Neuron (in vitro differentiated cells): ENCODE data around the gene RALGDS.

ENCODE experiments used
- H2AFZ ChIP-seq: one replicate; pipeline ENCODE4 v1.6.1; 2013; ENCODE audit warnings: low read depth, mild to moderate bottlenecking, inconsistent platforms, low read length, moderate library complexity
- H3K27me3 ChIP-seq: one replicate; pipeline ENCODE4 v1.6.1; 2013; ENCODE audit warnings: low read length; ENCODE audit not compliant: insufficient read depth
- H3K36me3 ChIP-seq: one replicate; pipeline ENCODE4 v1.6.1; 2013; ENCODE audit warnings: low read length; ENCODE audit not compliant: insufficient read depth
- H3K4me1 ChIP-seq: one replicate; pipeline ENCODE4 v1.6.1; 2013; ENCODE audit warnings: low read length; ENCODE audit not compliant: insufficient read depth
- H3K4me3 ChIP-seq: 2 replicates; pipeline ENCODE4 v1.5.1; 2013; ENCODE audit warnings: mild to moderate bottlenecking, low read length, moderate library complexity
- H3K9me3 ChIP-seq: one replicate; pipeline ENCODE4 v1.6.1; 2013; ENCODE audit warnings: low read length

The RALGDS gene

DNA sequence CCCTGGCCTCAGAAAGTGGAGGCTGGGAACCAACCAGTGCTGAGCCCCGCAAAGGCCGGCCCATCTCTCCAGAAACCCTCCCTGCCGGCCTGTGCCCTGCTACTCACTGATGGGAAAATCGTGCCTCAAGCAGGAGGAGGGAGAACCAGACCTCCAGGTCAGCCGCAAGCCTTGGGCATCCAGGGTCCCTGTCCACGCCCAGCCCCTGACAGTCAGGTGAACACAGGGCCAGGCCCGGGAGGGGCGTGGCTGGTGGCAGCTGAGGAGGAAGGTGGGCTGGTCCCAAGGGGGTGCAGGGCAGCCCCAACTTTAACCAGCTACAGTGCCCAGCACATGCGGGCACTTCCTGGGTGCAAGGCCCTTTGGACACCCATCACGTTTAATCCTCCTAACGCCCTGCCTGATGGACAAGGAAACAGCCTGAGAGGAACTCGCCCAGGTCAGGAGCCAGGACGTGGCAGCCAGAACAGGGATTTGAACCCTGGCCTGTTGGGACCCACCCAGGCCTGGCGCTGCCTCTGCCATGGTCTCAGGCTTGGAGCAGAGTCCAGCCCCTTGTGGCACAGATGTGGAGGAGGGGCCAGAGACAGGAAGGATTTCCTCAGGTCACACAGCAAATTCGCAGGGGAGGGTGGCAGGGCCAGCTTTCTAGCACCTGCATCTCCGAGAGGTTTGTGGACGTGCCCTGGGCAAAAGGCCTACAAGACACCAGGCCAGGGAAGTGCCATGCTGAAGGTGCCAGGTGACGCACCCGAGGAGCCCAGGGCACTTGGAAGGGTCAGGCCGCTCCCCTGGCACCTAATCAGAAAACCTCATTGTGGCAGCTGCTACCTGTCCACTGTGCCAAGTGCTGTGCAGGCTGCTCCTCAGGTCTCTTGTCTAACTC is 4.5 kb downstream of the RALGDS start:
- Histone ChIP-seq H3K4me1 (peaks cover 63% of the 10 kb centered on the region), H3K4me3 (no peak overlapping the region), H2AFZ (no peak overlapping the region), H3K27me3 (no peaks in the 10 kb centered on the region), H3K36me3 (peaks cover 4% of the 10 kb centered on the region), H3K9me3 (no peaks in the 10 kb centered on the region)

DNA sequence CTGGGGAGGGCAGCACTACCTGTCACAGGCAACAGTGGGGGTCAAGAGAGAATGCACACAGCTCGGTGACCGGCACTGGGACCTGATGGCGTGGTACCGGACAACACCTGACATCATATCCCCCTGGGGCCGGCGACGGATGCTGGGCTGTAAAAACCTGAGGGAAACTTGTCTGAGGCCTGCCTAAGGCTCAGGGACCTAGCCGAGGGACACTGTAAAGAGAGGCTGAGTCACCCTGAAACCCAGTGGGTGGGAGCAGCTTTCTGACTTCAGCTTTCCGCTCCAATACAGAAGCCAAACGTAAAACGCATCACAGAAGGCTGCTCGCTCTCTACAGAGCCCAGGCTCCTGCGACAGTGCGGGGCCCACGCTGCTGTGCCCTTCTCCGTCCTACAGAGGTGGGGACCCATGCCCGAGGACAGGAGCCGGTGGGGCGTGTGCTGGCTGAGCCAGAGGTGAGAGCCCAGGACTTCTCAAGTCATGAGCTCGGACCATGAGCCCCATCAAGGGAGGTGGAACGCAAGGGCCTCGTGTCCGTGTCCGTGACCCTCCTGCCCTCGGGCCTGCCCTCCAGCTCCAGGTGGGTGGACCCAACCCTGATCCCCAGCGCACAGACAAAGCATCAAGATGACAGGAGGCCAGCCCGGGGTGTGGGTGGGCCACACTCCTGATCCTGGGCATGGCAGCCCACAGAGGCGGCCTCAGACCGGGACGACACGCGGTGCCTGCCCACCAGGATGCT is 5.3 kb downstream of the RALGDS start:
- Histone ChIP-seq H2AFZ (no peak overlapping the region), H3K4me3 (no peak overlapping the region), H3K36me3 (peaks cover 12% of the 10 kb centered on the region), H3K9me3 (no peaks in the 10 kb centered on the region), H3K4me1 (peaks cover 60% of the 10 kb centered on the region), H3K27me3 (no peaks in the 10 kb centered on the region)

DNA sequence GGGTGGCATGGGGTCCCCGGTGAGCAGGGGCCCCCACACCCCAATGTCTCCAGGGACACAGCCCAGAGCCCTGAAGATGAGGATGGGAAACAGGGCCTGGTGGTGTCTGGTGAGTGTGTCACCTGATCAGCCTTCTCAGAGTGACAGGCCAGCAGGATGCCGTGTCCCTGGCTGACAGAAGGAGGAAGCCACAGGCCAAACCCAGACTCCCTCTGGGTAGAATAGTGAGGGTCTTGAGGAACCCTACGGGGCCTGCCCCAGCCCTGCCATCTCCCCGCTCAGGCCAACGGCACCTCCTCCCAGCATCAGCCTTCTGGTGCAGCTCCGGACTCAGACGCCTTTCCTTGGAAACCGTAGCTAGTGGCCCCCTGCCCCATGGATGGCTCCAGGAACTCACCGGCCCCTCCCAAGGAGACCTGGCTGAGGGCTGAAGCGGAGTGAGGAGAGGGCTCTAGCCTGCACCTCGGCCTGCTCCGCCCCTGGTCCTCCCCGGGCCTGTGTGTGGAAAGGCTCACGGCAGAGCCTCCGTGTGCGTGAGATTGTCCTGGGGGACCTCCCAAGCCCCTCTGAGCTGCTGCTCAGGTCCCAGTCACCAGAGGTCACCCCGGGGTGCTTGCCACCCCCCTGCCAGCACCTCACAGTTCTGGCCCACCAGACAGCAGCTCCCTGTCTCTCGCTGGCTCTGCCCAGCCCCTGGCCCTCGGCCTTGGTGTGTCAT is 6.0 kb downstream of the RALGDS start:
- H3K4me3 ChIP-seq, result no peak overlapping the region
- no peaks in the 10 kb centered on the region for H3K27me3 ChIP-seq
- peaks cover 54% of the 10 kb centered on the region for H3K4me1 ChIP-seq
- no peaks in the 10 kb centered on the region for H3K9me3 ChIP-seq
- no peak overlapping the region for H2AFZ ChIP-seq
- H3K36me3 ChIP-seq, result peaks cover 17% of the 10 kb centered on the region

DNA sequence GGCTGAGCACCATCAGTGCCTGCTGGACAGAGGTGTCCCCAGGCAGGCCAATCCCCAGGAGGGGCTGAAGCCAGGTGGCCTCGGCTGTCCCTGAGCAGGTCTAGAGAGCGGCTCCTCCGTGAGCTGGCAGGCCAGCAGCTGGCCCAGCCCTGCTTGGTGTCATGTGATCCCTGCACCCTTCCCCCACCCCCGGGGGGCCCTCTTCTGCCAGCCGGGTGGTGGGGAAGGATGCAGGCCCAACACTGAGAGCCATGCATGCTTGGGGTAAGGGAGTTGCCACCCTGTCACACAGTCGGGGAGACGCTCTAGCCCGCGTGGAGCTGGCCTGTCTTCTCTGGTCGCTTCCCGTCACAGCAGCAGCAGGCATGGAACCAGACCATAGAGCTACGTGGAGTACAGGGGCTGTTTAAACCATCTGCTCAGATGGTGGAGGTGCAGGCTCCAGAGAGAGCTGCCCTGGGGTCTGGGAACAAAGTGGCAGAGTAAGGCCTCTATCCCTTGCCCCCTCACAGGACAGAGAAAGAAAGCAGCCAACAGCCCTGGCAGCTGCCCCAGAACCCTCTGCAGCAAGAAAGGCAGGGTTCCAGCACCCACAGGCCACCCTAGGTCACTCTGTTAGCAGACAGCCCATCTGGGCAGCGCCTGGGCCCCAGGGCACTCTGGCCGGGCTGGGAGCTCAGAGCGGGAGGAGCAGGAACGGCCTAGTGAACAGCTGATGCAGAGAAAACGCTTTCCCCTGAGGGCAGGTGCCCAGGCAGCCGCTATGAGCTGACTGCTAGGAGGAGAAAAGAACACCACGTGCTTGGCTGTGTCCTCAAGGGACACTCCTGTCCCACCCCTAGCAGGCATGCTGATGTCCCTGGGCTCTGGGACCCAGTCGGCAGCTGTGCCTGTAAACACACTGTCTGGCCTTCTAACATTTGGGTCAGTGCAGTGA is 6.8 kb downstream of the RALGDS start:
- peaks cover 24% of the 10 kb centered on the region for H3K36me3 ChIP-seq
- no peak overlapping the region for H2AFZ ChIP-seq
- no peaks in the 10 kb centered on the region for H3K27me3 ChIP-seq
- H3K4me1 ChIP-seq, result peaks cover 46% of the 10 kb centered on the region
- no peaks in the 10 kb centered on the region for H3K9me3 ChIP-seq
- H3K4me3 ChIP-seq, result no peak overlapping the region

DNA sequence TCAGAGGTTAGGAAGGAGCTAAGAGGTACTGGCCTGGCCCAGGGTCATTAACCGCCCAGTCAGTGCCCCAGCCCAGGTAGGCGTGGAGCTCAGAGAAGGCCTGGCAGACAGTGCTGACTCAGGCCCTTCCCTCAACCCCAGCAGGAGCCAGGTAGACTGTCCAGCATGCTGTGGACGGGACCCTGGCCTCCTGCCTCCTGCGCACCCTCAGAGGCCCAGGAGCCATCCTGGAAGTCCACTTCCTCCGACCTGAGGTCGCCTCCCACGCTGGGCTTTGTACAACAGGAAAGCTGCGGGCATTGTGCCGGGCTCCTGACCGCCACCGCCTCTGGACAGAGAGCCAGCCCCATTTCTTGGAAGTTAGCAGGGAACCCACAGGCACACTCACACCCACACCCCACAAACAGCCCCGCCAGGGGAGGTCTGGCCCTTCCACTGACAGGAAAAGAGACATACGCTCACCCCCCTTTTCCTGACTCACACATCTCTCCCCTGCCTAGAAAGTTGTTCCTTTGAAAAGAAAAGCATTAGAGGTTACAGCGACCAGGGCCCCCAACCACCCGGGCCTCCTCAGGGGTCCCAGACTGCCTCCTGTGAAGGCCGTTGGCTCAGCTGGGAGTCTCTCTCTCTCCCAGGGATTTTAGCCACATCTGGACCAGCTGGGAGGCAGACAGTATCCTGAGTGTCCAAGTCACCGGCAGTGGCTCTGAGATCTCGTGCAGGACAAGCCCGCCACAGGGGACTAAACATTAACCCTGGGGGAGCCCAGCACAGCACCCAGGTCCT is 7.7 kb downstream of the RALGDS start:
- Histone ChIP-seq H3K4me3 (no peak overlapping the region), H2AFZ (no peak overlapping the region), H3K4me1 (peaks cover 37% of the 10 kb centered on the region), H3K9me3 (no peaks in the 10 kb centered on the region), H3K27me3 (no peaks in the 10 kb centered on the region), H3K36me3 (peaks cover 29% of the 10 kb centered on the region)

DNA sequence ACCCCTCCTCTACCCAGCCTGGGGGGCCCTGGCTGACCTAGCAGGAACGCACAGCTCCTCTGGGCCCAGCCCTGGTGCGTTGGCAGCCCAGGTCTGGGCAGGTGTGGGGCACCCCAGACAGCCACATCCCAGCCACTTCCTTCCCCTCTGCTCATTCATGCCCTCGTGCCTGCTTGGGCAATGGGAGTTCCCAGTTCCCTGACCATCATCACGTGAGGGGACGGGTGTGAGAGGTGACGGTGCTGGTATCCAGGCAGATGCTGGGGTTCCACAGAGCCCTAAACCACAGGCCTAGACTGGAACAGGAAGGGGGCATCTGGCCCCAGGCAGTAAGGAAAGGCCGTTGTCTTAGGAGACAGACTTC is 8.4 kb downstream of the RALGDS start:
- Histone ChIP-seq H3K9me3 (no peaks in the 10 kb centered on the region), H3K36me3 (peaks cover 36% of the 10 kb centered on the region), H3K4me1 (peaks cover 32% of the 10 kb centered on the region), H3K27me3 (no peaks in the 10 kb centered on the region), H3K4me3 (no peak overlapping the region), H2AFZ (no peak overlapping the region)

DNA sequence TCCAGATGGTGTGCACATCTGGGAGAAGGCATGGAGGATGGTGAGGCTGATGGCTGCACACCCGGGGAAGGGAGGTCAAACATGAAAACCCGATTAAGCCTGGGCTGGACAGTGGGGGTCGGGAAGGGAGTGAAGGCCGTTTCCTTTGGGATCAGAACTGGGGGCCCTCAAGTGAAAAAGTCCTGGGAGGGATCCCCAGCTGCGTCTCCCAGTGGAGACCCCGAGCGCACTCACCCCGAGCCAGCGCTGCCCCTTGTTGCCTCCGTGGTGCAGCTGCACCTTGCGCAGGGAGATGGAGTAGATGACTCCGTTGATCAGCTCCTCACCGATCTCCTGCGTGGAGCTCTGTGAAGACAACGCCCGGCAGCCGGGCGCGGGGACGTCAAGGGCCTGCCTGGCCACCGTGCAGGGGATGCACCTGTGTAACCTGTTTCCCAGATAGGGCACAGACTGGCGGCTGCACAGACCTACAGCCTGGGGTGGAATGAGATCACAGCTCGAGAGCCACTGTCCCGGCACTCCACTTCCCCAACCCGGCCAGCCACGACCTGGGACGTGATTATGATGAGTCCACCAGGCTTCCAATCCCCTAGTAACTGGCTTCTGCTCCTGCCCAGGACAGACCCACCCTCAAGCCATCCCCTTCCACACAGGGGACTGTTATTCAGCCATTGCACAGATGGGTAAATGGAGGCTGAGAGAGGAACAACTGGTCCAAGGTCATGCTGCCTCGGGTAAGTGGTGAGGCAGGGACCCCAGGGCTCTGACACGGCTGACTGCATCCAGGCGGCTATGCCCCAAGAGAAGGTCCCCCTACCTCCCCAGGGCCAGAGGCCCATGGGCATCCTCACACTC is 9.0 kb downstream of the RALGDS start:
- Histone ChIP-seq H2AFZ (no peak overlapping the region), H3K4me1 (peaks cover 32% of the 10 kb centered on the region), H3K27me3 (no peaks in the 10 kb centered on the region), H3K36me3 (peaks cover 42% of the 10 kb centered on the region), H3K4me3 (no peak overlapping the region), H3K9me3 (no peaks in the 10 kb centered on the region)

DNA sequence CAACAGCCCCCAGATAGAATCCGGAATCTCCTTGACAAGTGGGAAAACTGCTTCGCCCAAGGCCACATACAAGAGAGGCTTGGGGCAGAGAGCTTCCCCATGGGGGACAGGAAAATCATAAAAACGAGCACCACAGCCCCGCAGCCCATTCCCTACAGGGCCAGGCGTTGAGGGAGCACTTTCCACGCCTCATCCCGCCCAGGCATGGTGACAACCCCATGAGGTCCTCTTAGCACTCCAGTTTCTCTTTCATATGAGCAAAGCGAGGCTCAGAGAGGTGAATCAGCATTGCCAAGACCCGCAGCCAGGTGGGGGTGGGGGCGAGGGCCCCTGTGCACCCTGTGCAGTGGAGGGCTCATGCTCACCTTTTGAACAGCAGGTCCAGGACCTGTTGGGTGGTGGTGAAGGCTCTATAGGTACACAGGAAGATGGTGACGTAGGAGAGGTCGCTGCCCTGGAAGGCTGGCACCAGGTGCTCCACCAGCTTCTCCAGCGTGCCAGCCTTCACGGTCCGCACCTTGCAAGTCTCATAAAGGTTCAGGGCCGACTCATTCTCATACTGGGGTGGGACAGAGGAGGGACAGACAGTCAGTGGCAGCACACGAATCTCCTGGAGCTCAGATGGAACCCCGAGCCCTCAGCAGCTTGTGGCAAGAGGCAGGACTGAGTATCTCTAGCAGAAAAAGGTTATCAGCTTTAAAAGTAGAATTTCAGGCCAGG is 10.9 kb downstream of the RALGDS start:
- Histone ChIP-seq H3K4me1 (peaks cover 19% of the 10 kb centered on the region), H2AFZ (no peak overlapping the region), H3K36me3 (peaks cover 59% of the 10 kb centered on the region), H3K4me3 (no peak overlapping the region), H3K27me3 (no peaks in the 10 kb centered on the region), H3K9me3 (no peaks in the 10 kb centered on the region)

DNA sequence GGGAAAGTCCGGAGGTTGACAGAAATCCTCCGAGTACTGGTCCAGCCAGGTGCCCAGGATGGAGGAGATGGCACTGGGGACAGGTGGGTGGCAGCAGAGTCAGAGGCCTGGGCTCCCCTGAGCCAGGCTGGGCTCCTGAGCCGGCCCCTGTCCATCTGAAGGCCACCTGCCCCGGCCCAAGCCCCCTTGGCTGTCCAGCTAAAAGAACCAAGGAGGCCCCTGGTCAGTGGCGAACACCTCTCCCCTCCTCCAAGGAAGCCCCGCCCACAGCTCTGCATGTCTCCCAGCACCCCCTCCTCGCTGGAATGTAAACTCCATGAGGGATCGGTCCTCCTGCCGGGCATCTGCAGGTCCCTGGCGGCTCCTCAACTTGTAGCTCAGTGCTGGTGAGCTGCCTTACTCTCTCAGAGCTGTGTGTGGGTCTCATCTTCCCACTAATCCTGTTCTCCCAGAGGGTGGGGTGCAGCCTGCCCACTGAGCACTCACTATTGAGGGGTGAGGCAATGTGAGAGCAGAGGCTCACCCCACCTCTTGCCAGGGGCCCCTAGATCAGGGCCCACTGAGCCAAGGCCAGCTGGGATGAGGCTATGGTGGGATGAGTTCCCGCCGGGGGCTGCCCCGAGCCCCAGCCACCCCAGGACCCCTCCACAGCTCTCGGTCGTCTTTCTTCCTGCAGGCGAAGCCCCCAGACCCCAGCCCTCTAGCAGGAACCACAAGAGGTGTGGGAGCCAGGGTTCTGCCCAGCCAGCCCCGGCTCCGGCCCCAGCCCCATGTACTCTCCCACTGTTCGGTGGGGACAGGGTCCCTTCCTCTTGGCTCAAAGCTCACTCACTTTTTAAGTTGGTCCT is 12.0 kb downstream of the RALGDS start:
- H3K27me3 ChIP-seq, result no peaks in the 10 kb centered on the region
- H3K4me3 ChIP-seq, result no peak overlapping the region
- no peaks in the 10 kb centered on the region for H3K9me3 ChIP-seq
- peaks cover 12% of the 10 kb centered on the region for H3K4me1 ChIP-seq
- H2AFZ ChIP-seq, result no peak overlapping the region
- peaks cover 67% of the 10 kb centered on the region for H3K36me3 ChIP-seq

DNA sequence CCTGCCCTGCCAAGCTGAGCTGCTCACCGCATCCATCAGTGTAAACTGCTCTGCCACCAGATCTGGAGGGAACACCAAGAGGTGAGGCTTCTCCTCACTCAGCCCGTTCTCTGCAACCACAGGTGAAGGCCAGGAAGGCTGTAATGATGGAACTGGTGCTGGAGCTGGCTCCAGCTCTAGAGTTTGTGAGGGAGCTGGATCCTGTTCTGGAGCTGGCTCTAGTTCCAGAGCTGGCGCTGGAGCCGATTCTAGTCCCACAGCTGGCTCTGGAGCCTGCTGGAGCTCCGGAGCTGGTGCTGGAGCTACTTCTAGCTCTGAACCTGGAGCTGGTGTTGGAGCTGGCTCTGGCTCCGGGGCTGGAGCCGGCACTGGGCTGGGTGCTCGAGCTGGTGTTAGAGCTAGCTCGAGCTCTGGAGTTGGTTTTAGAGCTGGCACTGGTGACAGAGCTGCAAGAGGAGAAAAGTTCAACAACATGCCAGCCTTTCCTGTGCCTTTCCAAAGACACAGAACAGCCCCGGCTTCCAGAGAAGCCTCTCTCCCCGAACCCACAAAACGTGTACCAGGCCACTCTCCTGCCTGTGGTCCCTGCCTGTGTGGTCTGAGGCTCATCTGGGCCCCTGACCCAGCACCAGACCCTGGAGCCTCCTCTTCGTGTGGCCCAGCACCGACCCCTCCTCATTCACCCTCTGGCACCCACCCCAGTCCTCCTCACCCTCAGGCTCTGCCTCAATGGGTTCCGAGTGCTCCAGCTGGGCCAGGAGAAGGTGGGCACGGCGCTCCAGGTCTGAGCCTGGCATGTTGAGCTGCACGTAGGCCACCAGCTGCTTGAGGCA is 12.9 kb downstream of the RALGDS start:
- Histone ChIP-seq H3K4me1 (peaks cover 4% of the 10 kb centered on the region), H3K4me3 (no peak overlapping the region), H3K27me3 (no peaks in the 10 kb centered on the region), H2AFZ (no peak overlapping the region), H3K9me3 (no peaks in the 10 kb centered on the region), H3K36me3 (peaks cover 74% of the 10 kb centered on the region)
